OCI-LY1 (cell line): Measurements from ENCODE around the gene CD2AP.

ENCODE experiments used
- CTCF ChIP-seq: fragments of 200-600 bp; sonication (generic), shearing (Covaris generic); IDR thresholded peaks from 2 replicates; pipeline ENCODE4 v1.5.1; 2017; ENCODE audit warnings: mild to moderate bottlenecking, antibody characterized with exemption, low read length, moderate library complexity, mixed read lengths
- EZH2 ChIP-seq: fragments of 200-600 bp; sonication (generic), shearing (Covaris generic); IDR thresholded peaks from 2 replicates; pipeline ENCODE4 v1.8.0; 2017; ENCODE audit warnings: borderline replicate concordance, mixed run types, mild to moderate bottlenecking, antibody characterized with exemption, low read length, moderate library complexity, mixed read lengths

GRCh38 chr6:47457370-47457769 is 20.2 kb upstream of the CD2AP start:
- no peak for TF ChIP-seq CTCF
- TF ChIP-seq EZH2, result no peak
